Measurements from ENCODE around the gene CCAR1. TPM values are rescaled to one million over a fixed set of nuclear protein-coding genes. Genes with fewer than 3 reads are reported as not detected.

The CCAR1 gene
- total and polyA plus RNA-seq, 2 of the 4 experiments (the other 2 are of a cell fraction): 35.1 to 60.8 TPM

GRCh38 chr10:68829952-68830351 is 108.9 kb downstream of the CCAR1 start:
- TF ChIP-seq RFX5 (IDR thresholded peaks at IDR 0.05; ENCODE audit: low read depth, low read length) (no peak), MAFK (IDR thresholded peaks at IDR 0.05; ENCODE audit: low read depth, low read length) (no peak), CHD1 (IDR thresholded peaks at IDR 0.05; ENCODE audit: low read depth, low read length) (no peak), CTCF (conservative IDR thresholded peaks at IDR 0.05; ENCODE audit: low read depth, low read length) (no peak), RAD21 (IDR thresholded peaks at IDR 0.05; ENCODE audit: low read length) (no peak), CEBPB (IDR thresholded peaks at IDR 0.05; ENCODE audit: low read depth, low read length) (no peak), FOS (IDR thresholded peaks at IDR 0.05; ENCODE audit: low read depth, low read length) (no peak), POLR2A (IDR thresholded peaks at IDR 0.05; ENCODE audit: low read depth, low read length) (no peak)
- Histone ChIP-seq H3K9me1 (ENCODE audit: insufficient read depth, low read length) (no peaks in the 10 kb centered on the region), H3K4me3 (ENCODE audit: insufficient read depth, low read depth, low read length) (no peak overlapping the region), H3K4ac (ENCODE audit: low read depth, low read length) (no peak overlapping the region), H3K27ac (ENCODE audit: insufficient read depth, low read length) (no peak overlapping the region), H4K20me1 (ENCODE audit: insufficient read depth, low read length) (no peaks in the 10 kb centered on the region), H3K4me2 (ENCODE audit: low read depth, low read length) (no peak overlapping the region), H2BK20ac (ENCODE audit: low read depth, low read length) (no peak overlapping the region), H2AFZ (replicated peaks; ENCODE audit: low read length, poor library complexity) (no peak overlapping the region), H3K9me3 (ENCODE audit: control insufficient read depth, insufficient read depth, low read length) (no peaks in the 10 kb centered on the region), H3K4me1 (ENCODE audit: control insufficient read depth, insufficient read depth, low read length) (peaks cover 2% of the 10 kb centered on the region; the same call in 1 of the 2 replicates), H4K5ac (ENCODE audit: low read depth, low read length) (no peak overlapping the region), H2AK5ac (ENCODE audit: low read depth, low read length) (no peak overlapping the region), H3K18ac (ENCODE audit: low read depth, low read length) (no peak overlapping the region), H2AK9ac (replicated peaks; ENCODE audit: low read depth, low read length, poor library complexity) (no peak overlapping the region), H3K27me3 (ENCODE audit: control insufficient read depth, insufficient read depth, low read length) (peaks cover 51% of the 10 kb centered on the region), H4K8ac (ENCODE audit: low read depth in 2 of 2, low read length in 2 of 2) (no peak overlapping the region), H4K91ac (ENCODE audit: insufficient read depth, low read depth, low read length) (no peak overlapping the region), H3K79me1 (ENCODE audit: low read depth in 1 of 2, low read length in 2 of 2) (no peaks in the 10 kb centered on the region), H3K36me3 (ENCODE audit: control insufficient read depth, insufficient read depth, low read length) (no peaks in the 10 kb centered on the region), H3K56ac (ENCODE audit: extremely low read depth, insufficient read depth, low read length) (no peak overlapping the region), H2BK120ac (ENCODE audit: low read depth, low read length) (no peak overlapping the region), H3K9ac (ENCODE audit: low read depth, low read length) (no peak overlapping the region), H3K14ac (replicated peaks; ENCODE audit: low read depth, low read length) (no peak overlapping the region), H2BK5ac (ENCODE audit: low read depth, low read length, poor library complexity, severe bottlenecking) (no peak overlapping the region), H3K23ac (ENCODE audit: low read depth, low read length) (no peak overlapping the region), H2BK15ac (ENCODE audit: low read depth, low read length) (no peak overlapping the region)
- CTCF ChIA-PET: no interaction called here
- dilution Hi-C loops (cut with HindIII; ENCODE audit: low sequenced_read_pairs, unreplicated experiment) (no loop called here), in situ Hi-C loops (cut with MboI; ENCODE audit: low sequenced_read_pairs) (no loop called here), intact Hi-C loops (cut with micrococcal nuclease) (no loop called here)
- no peak for ATAC-seq (ENCODE audit: low read depth)
- WGBS, 2 experiments (ENCODE audit: extremely low coverage in 2 of 2, insufficient read length in 1 of 2): 60% methylated on average over 2 of the region's 6 CpGs; no CpG with 5 or more reads in 1 of the 2 experiments
- POLR2A ChIA-PET (ENCODE audit: unreplicated experiment): no interaction called here
- no TSS peak for BruUV-seq (replicated peaks)
- DNase-seq: no peak

All from IMR-90 (cell line).